CD4-positive, alpha-beta T cell treated with Interleukin-4 for 1 hour (primary cell): Measurements from ENCODE around the gene C5orf15.

Experiments
- DNase-seq, 2 donors: peaks; one replicate each; pipeline ENCODE4 v3.0.0-alpha.2; 2020 to 2022

The C5orf15 gene

DNA sequence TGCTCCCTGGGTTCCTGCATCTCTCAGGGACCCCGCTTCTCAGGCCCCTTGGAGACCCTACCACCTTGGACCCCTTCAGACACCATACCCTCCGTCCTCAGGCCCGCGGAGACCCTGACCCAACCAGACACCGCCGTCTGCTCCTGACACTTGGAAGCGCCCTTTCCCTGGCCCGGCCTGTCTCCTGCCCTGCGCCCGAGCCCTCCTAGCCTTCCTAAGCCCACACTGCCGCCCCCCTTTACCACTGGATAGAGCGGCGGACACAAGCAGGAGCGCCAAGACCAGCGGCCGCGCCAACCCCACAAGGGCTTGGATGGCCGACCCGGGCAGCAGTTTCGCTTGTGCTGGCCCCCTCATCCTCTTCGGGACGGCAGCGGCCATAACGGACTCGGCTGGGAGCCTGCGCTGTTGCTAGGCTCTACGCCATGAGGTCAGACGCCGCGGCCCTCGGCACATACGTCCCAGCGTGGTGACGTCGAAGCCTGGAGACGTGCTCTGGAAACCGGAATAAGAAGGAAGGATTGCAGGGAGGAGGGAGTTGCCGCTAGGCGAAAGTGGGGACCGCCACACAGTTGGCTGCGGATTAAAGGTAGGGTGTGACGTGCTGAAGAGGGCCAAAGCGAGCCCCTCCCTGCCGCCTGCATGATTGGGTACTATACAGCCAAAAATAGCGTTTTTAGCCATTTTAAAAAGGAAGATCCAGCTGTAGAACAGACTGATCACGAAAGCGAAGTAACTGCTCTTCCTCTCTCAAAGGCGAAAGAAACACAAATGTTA lies at the start of gene C5orf15:
TSS of gene C5orf15 (minus strand) at position 422 of the 777 bp plus-strand sequence. CDS start at position 381, 41 bp downstream.
- DNase-seq = peak; percentile 93 to 94

DNA sequence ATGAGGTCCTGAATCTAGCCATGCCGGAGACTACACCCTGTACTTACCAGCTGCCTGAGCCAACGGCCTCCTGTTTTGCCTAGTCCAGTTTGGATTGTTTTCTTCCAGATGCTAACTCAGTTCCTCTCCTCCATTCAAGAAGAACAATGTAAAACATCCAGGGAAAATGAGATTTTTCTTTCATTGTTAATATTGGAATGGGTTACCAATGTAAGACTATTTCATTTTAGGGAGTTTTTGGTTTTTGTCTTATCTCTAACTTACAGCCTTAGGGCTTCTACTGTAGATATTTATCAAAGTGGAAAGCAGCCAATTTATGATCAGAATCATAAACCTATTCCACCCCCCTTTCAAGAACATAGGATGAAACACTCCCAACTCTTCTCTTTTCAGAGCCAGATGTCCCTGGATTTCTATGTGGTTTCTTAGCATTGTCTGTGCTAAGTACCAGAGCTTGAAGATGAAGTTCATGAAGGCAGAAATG lies 39.9 kb upstream of the C5orf15 start:
- no peak for DNase-seq

DNA sequence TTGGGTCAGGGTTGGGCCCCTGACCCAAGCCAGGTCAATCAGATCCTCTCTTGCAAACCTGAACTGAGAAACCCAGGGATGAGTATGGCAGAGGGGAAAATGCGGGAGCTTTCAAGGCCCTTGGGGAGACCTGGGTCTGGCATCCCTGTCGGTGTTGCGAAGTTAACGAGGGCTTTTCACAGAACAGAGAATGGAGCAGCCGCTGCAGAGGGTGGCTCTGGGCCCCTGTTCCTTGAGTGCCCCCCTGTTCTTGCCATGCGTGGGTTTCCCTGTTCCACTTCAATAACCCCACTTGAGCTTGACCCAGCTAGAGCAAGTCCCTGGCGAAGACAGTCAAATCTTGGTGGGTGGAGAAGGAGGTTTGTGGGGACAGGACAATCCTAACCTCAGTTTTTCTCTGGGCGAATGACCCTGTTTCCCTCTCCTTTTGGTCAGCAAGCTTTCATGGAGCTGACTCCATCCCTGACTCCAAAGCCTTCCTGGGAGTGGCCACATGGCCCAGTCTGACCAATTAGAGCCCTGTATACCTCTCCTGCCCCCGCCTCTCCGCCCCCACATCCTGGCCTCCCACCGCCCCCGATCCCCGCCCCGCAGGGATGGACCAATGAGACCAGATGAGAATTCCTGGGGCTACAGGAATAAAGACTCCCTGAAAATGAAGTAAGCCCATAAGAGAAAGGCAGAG lies 39.3 kb upstream of the C5orf15 start:
- no peak for DNase-seq

- DNase-seq = no peak
These were observed 37.7 kb upstream of the C5orf15 start for GRCh38 chr5:134006115-134006514.

GRCh38 chr5:134005417-134006061 lies 37.1 kb upstream of the C5orf15 start:
- no peak for DNase-seq

- peak; percentile 85 to 86 for DNase-seq
These were observed 36.4 kb upstream of the C5orf15 start, which contains the start of gene VDAC1 for GRCh38 chr5:134004626-134005416. Gene VDAC1, minus strand, starts transcription at chr5:134004975. Its CDS starts 11,963 bp downstream, at chr5:133993012.

DNA sequence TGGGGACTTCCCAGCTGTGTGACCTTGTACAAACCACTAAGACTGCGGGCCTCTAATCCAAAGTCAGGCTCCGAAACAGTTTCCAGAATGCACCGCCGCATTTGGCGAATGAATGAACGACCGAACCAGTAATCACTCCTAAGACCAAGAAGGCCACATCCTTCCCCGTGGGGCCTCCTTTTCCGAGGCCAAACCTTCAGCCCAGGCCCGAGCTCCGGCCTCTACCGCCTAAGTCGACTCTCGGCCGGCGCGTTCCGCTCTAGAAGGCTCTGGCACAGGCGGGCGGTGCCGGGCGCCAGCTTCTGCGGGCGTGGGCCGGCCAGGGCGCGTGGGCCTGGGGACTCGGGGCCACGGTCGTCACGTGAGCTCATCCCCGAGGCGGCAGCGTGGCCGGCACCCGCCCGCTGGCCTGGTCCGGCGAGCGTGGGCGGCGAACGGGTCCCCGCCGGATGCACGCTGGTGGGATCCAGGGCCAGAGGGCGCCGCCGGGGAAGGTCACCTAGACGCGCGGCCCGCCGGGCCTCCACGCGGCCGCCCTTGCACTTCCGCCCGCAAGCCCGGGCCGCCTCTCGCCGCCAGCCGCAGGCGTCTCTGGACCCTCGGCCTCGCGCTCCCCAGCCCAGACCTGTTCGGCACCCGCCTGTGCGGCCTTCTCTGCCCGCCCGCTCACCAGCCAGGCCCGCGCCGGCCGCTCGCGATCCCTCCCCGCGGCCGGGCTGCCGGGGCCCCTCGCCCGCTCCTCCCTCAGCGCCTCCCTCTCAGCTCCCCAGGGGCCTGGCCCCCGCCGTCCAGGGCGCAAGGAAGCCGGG lies 35.6 kb upstream of the C5orf15 start:
- peak; percentile 28 to 52 for DNase-seq

DNA sequence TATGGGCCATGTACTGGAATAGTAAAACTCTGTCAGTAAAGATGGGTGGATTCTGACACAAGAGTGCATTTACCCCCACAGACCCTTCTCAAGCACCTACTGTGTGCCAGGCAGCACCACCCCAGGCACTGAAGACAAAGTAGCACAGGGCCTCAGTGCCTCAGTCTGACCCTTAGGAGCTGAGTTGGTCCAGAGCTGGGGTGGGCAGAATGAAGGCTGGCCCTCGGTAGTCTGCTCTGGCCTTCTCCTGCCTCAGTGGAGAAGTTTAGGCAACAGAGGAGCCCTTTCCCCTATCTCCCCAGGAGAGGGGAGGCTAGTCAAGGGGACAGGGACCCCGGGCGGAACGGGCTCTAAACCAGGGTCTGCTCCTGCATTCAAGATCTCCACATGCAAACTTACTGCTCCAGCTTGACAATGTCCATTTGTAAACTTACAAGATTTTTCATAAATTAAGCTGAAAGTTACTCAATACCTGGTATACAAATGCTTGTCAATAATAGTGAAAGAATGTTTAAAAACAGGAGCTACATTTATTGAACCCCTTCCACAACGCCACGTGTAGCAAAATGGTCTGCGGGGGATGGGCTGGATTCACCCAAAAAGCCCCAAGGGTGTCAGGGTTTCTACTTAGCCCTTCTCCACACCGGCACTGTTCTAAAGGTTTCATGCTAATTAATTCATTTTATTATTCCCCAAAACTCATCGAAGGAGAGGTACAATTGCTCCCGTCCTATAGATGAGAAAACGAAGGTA lies 34.8 kb upstream of the C5orf15 start:
- no peak for DNase-seq

DNA sequence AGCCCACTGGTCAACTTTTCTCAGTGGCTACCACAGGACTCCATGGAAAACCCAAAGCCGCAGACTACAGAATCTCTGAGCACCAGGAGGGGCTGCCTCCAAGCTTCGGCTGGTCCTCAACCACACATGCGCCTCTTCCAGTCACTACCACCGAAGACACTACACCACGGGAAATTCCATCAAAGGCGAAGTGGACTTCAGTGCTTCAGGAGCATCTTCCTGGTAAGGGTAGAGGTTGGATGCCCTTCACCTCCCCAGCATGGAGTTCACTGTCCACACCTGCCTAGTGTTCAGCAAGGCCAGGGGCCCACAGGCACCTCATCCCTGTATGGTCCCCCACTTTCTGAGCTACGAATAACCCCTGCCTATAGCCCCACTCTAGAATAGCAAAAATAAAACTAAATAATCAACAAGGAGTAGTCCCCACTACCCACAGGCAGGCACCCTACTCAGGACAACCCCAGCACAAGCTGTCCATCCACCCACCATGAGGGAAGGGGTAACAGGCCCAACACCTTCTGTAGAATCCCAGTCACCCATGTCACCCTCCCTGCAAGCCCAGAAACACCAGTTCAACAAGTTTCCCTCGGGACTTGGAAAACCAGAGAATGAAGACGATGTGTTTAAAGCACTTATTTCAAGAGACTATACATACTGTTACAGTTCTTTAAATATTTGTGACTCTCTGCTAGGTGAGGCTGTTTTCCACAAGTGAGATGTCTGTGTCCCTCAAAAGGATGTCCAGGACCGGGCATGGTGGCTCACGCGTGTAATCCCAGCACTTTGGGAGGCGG lies 33.7 kb upstream of the C5orf15 start:
- no peak for DNase-seq

GRCh38 chr5:134000696-134001453 lies 32.5 kb upstream of the C5orf15 start:
- DNase-seq = no peak

- no peak for DNase-seq
These were observed 31.7 kb upstream of the C5orf15 start for GRCh38 chr5:134000091-134000511.

DNA sequence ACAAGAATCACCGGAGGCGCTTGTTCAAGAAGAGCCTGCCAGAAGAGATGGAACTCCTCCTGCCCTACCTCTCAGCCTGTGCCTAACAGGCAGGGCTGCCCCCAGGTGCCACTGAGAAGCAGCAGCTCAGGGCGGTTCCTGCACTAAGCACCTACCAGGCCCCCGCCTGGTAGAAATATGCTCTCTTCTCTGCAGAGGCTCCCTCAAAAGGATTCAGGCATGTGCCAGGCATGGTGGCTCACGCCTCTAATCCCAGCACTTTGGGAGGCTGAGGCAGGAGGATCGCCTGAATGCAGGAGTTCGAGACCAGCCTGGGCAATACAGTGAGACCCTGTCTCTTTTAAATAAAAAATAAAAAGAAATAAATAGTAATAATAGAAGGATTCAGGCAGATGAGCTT lies 30.4 kb upstream of the C5orf15 start:
- DNase-seq = no peak

DNA sequence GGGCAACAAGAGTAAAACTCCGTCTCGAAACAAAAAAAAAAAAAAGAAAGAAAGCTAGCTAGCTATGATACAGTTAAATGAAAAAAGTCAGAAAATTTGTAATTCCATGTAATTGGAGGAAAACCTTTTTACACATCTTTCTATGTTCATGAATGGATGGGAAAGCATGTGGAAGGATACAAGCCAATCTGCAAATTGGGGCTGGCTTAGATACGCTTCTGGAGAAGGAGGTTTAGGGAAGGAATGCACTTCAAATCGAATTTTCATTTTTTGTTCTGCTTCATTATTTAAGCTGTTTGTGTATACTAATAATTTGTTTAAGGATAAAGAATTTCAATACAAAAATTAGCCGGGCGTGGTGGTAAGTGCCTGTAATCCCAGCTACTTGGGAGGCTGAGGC lies 29.6 kb upstream of the C5orf15 start:
- DNase-seq = no peak

DNA sequence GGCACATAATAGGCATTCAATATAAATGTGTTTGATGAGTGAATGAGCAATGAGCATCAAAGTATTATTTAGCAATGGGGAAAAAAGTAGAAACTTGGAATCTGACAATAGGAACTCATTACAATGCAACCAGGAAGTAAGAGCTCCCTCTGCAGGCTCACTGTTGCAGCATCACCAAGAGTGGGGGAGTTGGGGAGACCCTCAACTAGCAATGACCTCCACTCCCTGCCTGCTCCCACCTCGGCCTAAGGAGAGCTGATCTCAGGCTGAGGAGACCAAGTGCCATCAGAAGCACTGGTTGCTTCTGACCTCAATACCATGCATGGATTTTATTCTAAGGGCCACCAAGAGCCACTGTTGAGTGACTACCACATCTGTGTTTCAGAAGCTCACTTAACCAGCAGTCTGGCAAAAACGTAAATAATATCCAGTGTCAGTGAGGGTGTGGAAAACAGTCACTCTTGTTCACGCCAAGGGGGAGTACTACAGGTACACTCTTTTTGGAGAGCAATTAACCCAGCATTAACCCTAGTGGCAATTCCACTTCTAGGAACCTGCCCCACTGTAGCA lies 28.3 kb upstream of the C5orf15 start:
- DNase-seq = peak in 1 of 2 donors; percentile 24

- DNase-seq = no peak
These were observed 27.6 kb upstream of the C5orf15 start for GRCh38 chr5:133995883-133996563.

DNA sequence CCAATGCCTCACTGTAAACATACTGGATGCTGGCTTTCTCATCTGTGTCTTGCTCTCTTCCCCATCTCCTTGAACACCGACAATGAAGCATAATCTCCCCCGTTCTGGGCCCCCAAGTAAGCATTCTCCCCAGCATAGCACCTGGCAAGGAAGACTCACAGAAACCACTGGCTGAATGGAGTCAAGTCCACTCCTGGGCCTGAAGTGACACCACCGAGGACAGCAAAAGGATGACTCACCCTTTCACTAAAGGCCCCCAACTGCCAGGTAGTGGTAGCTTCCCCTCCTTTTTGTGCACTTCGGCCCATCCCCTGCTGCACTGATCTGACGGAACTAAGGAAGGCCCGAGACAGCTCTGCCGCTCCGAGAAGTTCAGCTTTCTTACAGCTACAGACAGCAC lies 26.9 kb upstream of the C5orf15 start:
- DNase-seq = no peak

- no peak for DNase-seq
These were observed 26.5 kb upstream of the C5orf15 start for GRCh38 chr5:133994990-133995333.

DNA sequence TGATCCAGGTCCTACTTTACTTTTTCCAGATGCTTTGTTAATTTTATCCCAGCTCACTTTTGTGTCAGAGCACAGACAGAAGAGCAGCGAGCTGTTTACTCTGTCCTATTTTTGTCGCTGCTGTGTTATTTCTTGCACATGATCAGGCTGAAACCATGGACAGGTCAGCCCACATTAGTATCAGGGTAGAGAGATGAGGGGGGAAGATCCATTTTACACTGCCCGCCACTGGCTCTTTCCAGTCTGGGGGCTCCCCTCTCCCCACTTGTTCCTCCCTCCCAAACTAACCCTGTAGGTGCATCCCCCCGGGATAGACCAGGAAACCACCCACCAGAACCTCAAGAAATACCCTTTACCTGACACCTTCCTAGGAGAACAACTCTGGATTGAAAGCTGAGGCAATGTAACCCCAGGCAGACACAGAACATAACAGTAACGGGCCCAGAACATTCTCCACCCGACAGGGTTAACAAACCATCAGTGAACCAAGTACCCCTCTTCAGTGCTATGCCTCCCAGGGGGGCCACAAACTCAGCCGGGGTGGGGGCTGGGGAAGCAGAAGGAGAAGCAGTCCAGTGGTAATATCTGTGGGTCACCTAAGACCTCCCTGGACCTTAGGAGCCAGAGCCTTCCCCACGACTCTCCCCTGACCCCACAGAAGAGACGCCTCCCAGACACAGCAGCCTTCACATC lies 26.0 kb upstream of the C5orf15 start:
- no peak for DNase-seq
